HG03045 (cell line): Measurements from ENCODE around the gene WFS1.

Experiments
- ATAC-seq: cut with Tn5 transposase; IDR thresholded peaks from one replicate; pipeline ENCODE4 v1.9.1; 2021; ENCODE audit warnings: mild to moderate bottlenecking, moderate library complexity; ENCODE audit not compliant: unreplicated experiment

Gene WFS1

GRCh38 chr4:6235901-6236640 is 33.6 kb upstream of the WFS1 start:
- no peak for ATAC-seq

DNA sequence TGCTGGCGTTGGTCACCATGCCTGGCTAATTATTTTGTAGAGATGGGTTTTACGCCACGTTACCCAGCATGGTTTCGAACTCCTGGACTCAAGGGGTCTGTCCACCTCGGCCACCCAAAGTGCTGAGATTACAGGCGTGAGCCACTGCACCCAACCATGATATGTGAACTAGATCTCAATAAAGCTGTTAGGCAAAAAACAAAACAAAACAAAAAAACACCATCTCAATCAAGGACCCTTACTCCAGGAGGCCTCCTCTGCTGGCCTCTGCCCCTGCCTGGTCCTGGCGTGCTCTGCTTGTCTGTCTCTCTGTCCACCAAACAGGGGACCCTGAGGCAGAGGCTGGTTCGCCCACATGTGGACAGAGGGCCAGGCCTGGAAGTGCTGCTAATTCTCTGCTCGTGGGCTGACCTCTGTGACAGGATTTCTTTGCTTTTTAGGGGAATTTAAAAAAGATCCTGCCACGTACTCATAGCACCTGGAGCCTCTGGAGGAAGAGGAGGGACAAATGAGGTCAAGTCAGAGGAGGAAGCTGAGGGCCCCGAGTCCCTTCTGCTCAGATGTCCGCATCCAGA is 32.7 kb upstream of the WFS1 start:
- no peak for ATAC-seq

DNA sequence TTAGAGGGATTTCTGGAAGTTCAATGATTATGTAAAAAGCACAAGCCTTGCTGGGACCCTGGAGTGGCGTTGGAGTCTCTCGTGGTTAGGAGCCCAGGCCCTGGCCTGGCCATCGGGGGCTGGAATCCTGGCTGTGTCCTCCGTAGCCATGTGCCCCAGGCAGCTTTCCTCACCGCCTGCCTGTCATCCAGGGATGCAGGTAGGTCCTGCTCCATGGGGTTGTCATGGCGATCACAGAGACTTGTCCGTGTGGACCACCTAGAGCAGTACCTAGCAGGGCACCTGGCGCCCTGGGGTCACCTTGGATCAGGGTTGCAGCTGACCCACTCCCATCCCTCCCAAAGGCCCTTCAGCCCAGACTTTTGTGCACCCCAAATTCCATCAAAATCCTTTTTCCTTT is 30.2 kb upstream of the WFS1 start:
- no peak for ATAC-seq

GRCh38 chr4:6239968-6240367 is 29.7 kb upstream of the WFS1 start:
- no peak for ATAC-seq

- ATAC-seq, result no peak
Measured at GRCh38 chr4:6241062-6241845, 28.4 kb upstream of the WFS1 start.

DNA sequence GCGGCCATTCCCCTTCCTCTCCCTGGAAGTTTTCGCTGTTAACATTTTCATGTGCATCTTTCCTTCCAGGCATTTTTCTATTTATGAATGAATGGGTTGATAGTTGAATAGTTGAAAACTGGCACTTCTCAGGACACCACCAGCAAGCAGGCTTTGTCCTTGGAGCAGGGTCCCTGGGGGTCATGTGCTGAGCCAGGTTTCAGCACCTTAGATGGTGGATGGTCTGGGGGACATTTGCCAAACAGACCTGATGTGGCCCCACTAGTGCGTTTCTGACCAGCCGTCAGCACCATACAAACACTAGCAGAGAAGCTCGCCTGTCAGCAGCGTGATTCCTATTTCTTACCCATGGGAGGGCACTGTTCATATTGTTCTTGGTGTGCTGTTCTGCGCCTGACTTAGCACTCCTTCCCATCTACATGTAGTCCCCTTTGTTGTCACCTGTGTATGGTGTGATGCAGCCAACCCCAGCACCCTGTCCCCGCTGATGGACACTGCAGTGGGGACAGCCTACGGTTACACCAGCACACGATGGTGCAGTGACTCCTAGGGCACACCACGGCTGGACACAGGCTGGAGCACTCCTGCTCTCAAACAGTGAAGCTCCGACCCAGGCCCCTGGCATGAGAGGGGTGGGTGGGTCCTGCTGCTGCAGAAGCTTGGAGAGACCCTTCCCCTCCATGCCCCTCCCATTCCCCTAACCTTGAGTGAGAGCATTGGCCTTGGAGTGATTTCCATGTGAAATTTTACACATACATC is 27.2 kb upstream of the WFS1 start:
- no peak for ATAC-seq

DNA sequence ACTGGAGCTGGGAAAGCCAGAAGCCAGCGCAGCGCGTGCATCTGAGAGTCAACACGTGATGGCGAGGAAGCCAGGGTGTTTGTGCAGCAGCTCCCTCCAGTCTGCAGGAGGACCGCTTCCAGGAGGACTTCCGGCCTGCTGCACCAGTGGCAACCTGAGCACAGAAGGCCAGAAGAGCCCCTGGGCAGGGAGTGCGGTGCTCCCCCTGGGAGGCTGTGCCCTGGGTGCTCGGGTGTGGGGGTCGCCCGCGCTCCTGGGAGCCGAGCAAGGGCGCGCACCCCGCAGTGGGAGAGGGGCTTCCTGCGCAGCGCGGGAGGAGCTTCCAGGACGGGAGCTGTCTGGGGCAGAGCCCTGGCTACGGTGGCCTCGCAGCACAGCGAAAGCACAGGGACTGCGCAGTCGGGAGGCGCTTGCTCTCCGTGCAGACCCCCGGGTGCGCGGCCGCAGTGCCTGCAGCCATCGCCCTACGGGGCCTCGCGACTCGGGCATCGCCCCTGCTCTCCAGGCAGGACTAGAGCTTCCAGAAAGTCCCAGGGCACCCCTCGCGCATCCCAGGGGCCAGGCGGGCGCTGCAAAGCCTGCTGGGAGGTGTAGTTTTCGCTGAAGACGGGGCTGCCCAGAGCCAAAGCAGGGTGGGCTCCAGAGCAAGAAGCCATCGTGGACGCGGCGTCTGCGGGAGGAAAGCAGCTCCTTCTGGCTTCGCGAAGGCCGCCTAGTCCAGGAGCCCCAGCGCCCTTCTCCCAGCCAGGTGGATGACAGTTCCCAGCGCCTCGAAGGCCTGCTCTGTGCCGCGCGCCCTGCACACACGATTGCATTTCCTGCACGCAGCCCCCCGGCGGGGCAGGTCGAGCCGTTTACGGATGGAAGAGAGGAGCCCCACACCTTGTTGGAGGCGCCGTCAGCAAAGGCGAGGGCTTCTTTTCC is 24.1 kb upstream of the WFS1 start:
- ATAC-seq, result no peak

GRCh38 chr4:6246170-6246634 is 23.4 kb upstream of the WFS1 start:
- ATAC-seq, result no peak

DNA sequence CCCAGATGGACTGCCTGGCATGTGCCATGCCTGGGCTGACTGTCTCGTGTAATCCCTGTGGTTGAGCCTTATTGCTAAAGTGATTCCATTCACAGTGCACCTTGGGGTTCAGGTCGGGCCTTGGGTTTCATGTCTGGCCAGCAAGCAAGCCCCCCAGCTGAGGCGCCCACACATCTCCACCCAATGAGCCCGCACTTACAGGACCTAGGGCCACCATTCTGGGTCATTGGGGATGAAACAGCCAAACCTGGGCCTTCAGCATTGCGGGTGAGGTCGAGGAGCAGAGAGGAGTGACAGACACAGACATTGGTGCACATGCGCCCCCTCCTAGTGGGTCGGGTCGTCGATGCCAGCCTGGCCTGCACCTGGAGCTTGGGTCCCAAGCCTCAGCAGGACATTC is 21.3 kb upstream of the WFS1 start:
- ATAC-seq, result no peak

- no peak for ATAC-seq
Measured at GRCh38 chr4:6250235-6250983, 19.2 kb upstream of the WFS1 start.

DNA sequence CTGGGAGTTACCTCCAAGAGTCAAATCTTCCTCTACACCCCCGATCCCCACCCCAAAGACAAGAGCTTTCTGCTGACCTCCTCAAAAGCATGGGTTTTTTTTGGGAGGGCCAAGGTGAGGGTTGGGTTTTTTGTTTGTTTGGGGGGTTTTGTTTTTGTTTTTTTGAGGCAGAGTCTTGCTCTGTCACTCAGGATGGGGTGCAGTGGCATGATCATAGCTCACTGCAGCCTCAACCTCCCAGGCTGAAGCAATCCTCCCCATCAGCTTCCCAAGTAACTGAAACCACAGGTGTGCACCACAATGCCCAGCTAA is 18.7 kb upstream of the WFS1 start:
- ATAC-seq, result no peak

DNA sequence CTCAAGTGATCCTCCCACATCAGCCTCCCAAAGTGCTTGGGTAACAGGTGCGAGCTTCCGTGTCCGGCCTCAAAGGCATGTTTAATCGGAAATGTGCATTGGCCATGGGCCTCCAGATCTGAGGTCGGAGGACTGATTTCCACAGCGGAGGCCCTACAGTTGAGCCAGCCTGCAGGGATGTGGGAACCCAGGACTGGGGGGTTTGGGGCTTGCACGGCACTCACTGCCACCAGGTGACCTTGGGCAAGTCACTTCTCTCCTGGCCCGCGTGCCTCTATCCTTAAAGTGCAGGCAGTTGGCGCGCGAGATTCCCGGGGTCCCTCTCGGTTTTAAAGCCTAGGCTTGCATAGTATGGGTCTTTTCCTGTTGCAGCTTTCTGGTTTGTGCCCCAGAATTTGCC is 18.3 kb upstream of the WFS1 start:
- no peak for ATAC-seq

GRCh38 chr4:6252051-6252450 is 17.6 kb upstream of the WFS1 start:
- ATAC-seq, result no peak

DNA sequence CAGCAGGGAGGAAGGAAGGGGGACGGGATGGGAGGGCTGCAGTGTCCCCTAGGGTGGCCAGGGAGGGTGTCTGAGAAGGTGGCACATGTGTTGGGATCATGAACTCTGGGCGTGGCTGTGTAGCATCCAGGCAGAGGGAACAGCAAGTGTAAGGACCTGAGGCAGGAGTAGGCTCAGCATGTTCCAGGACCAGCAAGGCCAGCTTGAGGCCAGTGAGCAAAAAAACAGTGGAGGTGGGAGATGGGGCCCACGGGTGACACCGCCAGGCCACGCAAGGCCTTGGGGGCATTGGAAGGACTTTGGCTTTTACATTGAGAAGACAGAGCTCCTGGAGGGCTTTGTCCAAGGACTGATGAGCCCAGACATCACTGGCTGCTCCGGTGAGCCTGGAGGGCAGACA is 16.5 kb upstream of the WFS1 start:
- ATAC-seq, result no peak

DNA sequence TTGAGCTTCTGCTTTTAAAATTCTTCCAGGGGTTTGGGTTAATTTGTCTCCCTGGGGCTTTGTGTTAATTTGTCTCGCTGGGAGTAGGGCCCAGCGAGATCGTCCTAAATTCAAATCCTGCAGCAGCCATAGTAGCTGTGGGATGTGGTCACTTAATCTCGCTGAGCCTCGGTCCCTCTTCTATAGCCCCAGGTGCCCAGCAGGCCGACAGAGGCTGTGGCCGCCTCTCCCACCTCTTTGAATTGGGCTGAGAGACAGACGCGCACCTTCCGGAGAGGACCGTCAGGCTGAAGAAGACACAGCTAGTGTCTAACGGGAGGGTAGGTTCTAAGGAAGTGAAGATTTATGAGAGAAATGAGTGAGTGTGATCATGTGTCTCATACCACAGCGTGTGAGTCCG is 15.7 kb upstream of the WFS1 start:
- ATAC-seq, result no peak

GRCh38 chr4:6256141-6256540 is 13.5 kb upstream of the WFS1 start:
- ATAC-seq, result no peak

DNA sequence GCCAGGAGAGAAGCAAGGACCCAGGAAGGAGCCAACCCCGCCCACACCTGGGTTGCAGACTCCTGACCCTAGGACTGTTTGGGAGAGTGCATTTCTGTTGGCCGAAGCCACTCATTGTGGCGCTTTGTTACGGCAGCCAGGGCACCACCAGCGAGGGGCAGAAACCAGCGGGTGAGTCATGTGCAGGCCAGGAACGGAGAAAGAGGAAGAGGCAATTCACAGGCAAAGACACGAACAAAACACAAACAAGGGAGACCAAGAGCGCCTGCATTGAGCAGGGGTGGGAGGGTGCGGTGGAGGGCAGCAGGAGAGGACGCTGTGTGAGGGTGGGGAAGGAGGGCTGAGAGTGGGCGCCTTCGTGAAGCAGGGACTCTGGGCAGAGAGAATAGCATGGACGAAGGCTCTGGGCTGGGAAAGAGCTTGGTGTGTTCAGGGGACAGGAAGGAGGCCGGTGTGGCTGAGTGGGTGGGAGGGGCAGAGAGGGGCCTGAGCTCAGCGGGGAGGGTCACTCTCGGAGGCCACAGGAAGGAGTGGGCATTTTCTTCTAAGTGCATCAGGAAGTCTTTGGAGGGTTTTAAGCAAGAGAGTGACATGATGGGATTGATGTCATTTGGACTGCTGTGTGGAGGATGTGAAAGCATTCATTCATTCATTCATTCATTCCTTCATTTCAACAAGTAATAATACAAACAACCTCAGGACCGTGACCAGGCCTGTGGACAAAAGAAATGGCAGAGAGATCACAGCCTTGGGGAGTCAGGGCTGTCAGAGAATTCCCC is 12.2 kb upstream of the WFS1 start:
- no peak for ATAC-seq

DNA sequence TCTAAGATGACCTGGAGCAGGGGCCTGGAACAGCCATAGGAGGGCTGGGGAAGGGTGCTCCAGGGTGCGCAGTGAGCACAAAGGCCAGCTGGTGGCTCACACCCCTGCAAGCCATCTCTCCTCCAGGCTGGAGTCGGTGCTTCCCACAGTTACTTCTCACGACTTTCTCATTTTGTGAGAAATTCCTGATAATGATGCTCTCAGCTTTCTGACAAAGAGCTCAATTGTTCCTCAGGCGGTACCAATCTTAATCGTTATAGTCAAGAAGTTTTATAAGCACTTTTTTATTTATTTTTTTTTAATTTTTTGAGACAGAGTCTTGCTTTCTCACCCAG is 11.7 kb upstream of the WFS1 start:
- no peak for ATAC-seq

- no peak for ATAC-seq
Measured at GRCh38 chr4:6258741-6259140, 10.9 kb upstream of the WFS1 start.
